HUDEP-2 (cell line): ENCODE data around the gene VPS51.
"Not testable (repeated sequence)": the region's sequence is repeated elsewhere in the genome, so short reads cannot be mapped to it uniquely, and the experiment has no call there.

Experiments used
- DNase-seq, 76 experiments: peaks; one replicate each; lab custom pipeline; 2025; ENCODE audit not compliant: unreplicated experiment in 76 of 76; lab: John Stamatoyannopoulos, UW

VPS51 gene

GRCh38 chr11:65118097-65118837 is 22.3 kb downstream of the VPS51 start:
- no peak for DNase-seq

GRCh38 chr11:65118891-65119669 is 23.1 kb downstream of the VPS51 start:
- DNase-seq = not testable (repeated sequence)

- DNase-seq = no peak
These were observed 23.6 kb downstream of the VPS51 start for GRCh38 chr11:65119670-65119995.

- no peak for DNase-seq
These were observed 24.8 kb downstream of the VPS51 start for GRCh38 chr11:65120831-65121230.

- peak in 46 of 76 experiments; percentile 7 to 60 (median 30) for DNase-seq
These were observed 25.4 kb downstream of the VPS51 start for GRCh38 chr11:65121447-65121864.

- DNase-seq = peak in 75 of 76 experiments; percentile 52 to 99 (median 96)
These were observed 26.1 kb downstream of the VPS51 start, which contains the start of the genes FAU and MRPL49 for GRCh38 chr11:65121865-65122696. TSS of gene FAU (minus strand) at chr11:65122134. CDS start at chr11:65121813, 321 bp downstream. TSS of gene MRPL49 (plus strand) at chr11:65122321. CDS start at chr11:65122347, 26 bp downstream.

- peak in 1 of 76 experiments; percentile 3 for DNase-seq
These were observed 28.6 kb downstream of the VPS51 start for GRCh38 chr11:65124480-65125196.

GRCh38 chr11:65125197-65126056 is 29.4 kb downstream of the VPS51 start:
- DNase-seq = no peak

- DNase-seq = no peak
These were observed 30.7 kb downstream of the VPS51 start for GRCh38 chr11:65126624-65127274.

- no peak for DNase-seq
These were observed 31.6 kb downstream of the VPS51 start for GRCh38 chr11:65127473-65128181.

- no peak for DNase-seq
These were observed 32.5 kb downstream of the VPS51 start for GRCh38 chr11:65128182-65129145.

GRCh38 chr11:65129649-65130441 is 33.8 kb downstream of the VPS51 start:
- no peak for DNase-seq

- DNase-seq = peak in 2 of 76 experiments; percentile 8 to 16
These were observed 34.8 kb downstream of the VPS51 start for GRCh38 chr11:65130631-65131416.

- DNase-seq = no peak
These were observed 35.4 kb downstream of the VPS51 start for GRCh38 chr11:65131417-65131776.

- no peak for DNase-seq
These were observed 35.9 kb downstream of the VPS51 start for GRCh38 chr11:65131895-65132237.
